NT2/D1 (cell line): Measurements from ENCODE around the gene HNMT.
A peak's percentile ranks its signal among the peaks of the same experiment; 100 is the strongest.
"Not testable (repeated sequence)": the region's sequence is repeated elsewhere in the genome, so short reads cannot be mapped to it uniquely, and the experiment has no call there.

Experiments used
- DNase-seq: peaks from one replicate; pipeline ENCODE4 v3.0.0-alpha.2; 2011; ENCODE audit warnings: low read depth, low spot score
- H3K27me3 ChIP-seq: 2 replicates; pipeline ENCODE4 v1.6.0; 2011; ENCODE audit warnings: mild to moderate bottlenecking; ENCODE audit not compliant: insufficient read length, insufficient read depth
- H3K36me3 ChIP-seq: 2 replicates; pipeline ENCODE4 v1.6.1; 2011; ENCODE audit warnings: mild to moderate bottlenecking, low read length, mixed read lengths; ENCODE audit not compliant: insufficient read depth, insufficient read length
- H3K4me1 ChIP-seq: 2 replicates; pipeline ENCODE4 v1.5.1; 2011; ENCODE audit not compliant: insufficient read depth, insufficient read length
- H3K4me3 ChIP-seq: 2 replicates; pipeline ENCODE4 v1.5.1; 2011; ENCODE audit warnings: low read depth; ENCODE audit not compliant: insufficient read length
- H3K9ac ChIP-seq: 2 replicates; pipeline ENCODE4 v1.6.0; 2011; ENCODE audit warnings: low read depth; ENCODE audit not compliant: insufficient read length
- H3K9me3 ChIP-seq: 2 replicates; pipeline ENCODE4 v1.5.1; 2011; ENCODE audit warnings: mild to moderate bottlenecking, low read length; ENCODE audit not compliant: insufficient read depth
- SUZ12 ChIP-seq: IDR thresholded peaks from 2 replicates; pipeline ENCODE4 v1.6.1; 2011; ENCODE audit not compliant: insufficient read length, insufficient read depth; ENCODE audit errors: extremely low read depth
- YY1 ChIP-seq: IDR thresholded peaks from 2 replicates; pipeline ENCODE4 v1.6.1; 2011; ENCODE audit not compliant: insufficient read length, insufficient read depth
- ZNF274 ChIP-seq: IDR thresholded peaks from 2 replicates; pipeline ENCODE4 v1.6.1; 2011; ENCODE audit warnings: mild to moderate bottlenecking, low read depth, low read length

Gene HNMT

DNA sequence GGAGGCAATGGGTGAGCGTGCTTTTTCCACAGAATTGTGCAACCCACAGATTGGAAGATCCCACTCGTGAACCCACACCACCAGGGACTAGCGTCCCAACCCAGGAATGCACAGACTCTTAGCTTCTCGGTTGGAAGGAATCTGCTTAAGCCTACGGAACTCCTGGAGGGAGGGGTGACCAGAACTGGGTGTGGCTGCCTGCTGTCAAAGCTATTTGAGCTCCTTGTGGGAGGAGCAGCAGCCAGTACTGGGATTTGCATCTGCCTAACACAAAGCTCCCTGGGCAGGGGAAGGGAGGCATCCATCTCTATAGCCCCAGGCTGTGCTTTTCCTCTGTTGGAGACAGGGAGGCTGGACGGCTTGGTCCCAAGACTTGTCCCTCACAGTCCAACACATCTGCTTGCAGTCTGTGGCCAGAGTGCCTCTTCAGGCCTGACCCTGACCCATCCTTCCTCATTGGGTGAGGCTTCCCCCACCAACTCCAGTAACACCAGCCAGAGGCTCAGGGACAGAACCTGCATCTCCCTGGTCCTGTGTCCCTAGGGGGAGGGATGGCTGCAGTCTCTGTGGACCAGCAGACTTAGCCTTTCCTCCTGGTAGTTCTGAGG is 27.9 kb downstream of the HNMT start:
- peaks cover 4% of the 10 kb centered on the region for H3K4me1 ChIP-seq
- H3K9me3 ChIP-seq: peaks cover 3% of the 10 kb centered on the region; the same call in 1 of the 2 replicates
- no peak overlapping the region for H3K9ac ChIP-seq
- DNase-seq: peak; percentile 57
- H3K36me3 ChIP-seq: no peaks in the 10 kb centered on the region
- no peaks in the 10 kb centered on the region for H3K27me3 ChIP-seq
- TF ChIP-seq YY1 (no peak), SUZ12 (no peak), ZNF274 (no peak)
- no peak overlapping the region for H3K4me3 ChIP-seq

DNA sequence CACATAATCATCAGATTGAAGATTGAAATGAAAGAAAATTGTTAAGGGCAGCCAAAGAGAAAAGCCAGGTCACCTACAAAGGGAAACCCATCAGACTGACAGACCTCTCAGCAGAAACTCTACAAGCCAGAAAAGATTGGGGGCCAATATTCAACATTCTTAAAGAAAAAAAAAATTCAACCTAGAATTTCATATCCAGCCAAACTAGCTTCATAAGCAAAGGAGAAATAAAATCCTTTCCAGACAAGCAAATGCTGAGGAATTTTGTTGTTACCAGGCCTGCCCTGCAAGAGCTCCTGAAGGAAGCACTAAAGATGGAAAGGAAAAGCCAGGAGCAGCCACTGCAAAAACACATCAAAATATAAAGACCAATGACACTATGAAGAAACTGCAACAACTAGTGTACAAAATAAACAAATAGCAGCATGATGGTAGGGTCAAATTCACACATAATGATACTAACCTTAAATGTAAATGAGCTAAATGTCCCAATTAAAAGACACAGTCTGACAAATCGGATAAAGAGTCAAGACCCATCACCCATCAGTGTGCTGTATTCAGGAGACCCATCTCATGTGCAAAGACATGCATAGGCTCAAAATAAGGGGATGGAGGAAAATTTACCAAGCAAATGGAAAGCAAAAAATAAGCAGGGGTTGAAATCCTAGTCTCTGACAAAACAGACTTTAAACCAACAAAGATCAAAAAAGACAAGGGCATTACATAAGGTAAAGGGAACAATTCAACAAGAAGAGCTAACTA is 29.6 kb downstream of the HNMT start:
- H3K36me3 ChIP-seq, H3K9me3 ChIP-seq, H3K4me3 ChIP-seq, DNase-seq, H3K9ac ChIP-seq, H3K4me1 ChIP-seq, H3K27me3 ChIP-seq: not testable (repeated sequence)

DNA sequence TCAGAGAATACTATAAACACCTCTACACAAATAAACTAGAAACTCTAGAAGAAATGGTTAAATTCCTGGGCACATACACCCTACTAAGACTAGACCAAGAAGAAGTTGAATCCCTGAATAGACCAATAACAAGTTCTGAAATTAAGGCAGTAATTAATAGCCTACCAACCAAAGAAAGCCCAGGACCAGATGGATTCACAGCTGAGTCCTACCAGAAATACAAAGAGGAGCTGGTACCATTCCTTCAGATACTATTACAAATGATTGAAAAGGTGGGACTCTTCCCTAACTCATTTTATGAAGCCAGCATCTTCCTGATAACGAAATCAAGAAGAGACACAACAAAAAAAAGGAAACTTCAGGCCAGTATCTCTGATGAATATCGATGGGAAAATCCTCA is 31.1 kb downstream of the HNMT start:
- DNase-seq, H3K36me3 ChIP-seq, H3K9me3 ChIP-seq, H3K4me1 ChIP-seq, H3K4me3 ChIP-seq, H3K9ac ChIP-seq, H3K27me3 ChIP-seq: not testable (repeated sequence)

DNA sequence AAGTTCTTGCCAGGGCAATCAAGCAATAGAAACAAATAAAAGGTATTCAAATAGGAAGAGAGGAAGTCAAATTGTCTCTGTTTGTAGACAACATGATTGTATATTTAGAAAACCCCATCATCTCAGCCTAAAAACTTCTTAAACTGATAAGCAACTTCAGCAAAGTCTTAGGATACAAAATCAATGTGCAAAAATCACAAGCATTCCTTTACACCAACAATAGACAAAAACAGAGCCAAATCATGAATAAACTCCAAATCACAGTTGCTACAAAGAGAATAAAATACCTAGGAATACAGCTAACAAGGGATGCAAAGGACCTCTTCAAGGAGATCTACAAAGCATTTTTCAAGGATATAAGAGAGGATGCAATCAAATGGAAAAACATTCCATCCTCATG is 31.9 kb downstream of the HNMT start:
- DNase-seq, H3K36me3 ChIP-seq, H3K9ac ChIP-seq, H3K27me3 ChIP-seq, H3K4me3 ChIP-seq, H3K9me3 ChIP-seq, H3K4me1 ChIP-seq: not testable (repeated sequence)

DNA sequence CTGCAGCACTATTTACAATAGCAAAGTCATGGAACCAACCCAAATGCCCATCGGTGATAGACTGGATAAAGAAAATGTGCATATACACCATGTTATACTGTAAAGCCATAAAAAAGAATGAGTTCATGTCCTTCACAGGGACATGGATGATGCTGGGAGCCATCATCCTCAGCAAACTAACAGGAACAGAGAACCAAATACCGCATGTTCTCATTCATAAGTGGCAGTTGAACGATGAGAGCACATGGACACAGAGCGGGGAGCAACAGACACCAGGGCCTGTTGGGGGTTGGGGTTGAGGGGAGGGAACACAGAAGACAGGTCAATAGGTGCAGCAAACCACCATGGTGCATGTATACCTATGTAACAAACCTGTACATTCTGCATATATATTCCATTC is 33.5 kb downstream of the HNMT start:
- Histone ChIP-seq H3K36me3 (no peaks in the 10 kb centered on the region), H3K27me3 (no peaks in the 10 kb centered on the region), H3K4me3 (no peak overlapping the region), H3K9me3 (no peaks in the 10 kb centered on the region; the same call in 1 of the 2 replicates), H3K9ac (no peak overlapping the region), H3K4me1 (no peaks in the 10 kb centered on the region)
- TF ChIP-seq YY1 (no peak), SUZ12 (no peak), ZNF274 (no peak)
- no peak for DNase-seq

DNA sequence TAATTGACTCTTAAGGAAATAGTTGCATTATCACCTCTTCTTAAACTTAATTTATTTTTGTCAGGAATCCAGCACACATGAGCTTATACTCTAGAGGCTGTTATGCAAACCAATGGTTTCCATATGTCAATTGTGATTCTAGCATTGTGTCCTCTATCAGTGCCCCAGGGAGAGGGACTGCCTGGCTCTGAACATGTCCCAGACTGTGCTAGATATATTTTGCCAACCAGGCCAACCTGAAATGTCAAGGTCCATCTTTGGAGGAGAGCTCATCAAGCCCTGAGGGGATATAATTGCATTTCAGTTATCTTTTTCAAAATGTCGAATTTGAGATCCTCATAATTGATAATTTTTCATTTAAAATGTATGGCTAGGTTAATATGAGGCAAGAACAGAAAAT is 34.2 kb downstream of the HNMT start:
- no peaks in the 10 kb centered on the region for H3K4me1 ChIP-seq
- no peak overlapping the region for H3K9ac ChIP-seq
- H3K4me3 ChIP-seq: no peak overlapping the region
- H3K27me3 ChIP-seq: no peaks in the 10 kb centered on the region
- no peaks in the 10 kb centered on the region; the same call in 1 of the 2 replicates for H3K9me3 ChIP-seq
- no peak for DNase-seq
- no peaks in the 10 kb centered on the region for H3K36me3 ChIP-seq
- no peak for TF ChIP-seq SUZ12
- no peak for TF ChIP-seq ZNF274
- TF ChIP-seq YY1: no peak

DNA sequence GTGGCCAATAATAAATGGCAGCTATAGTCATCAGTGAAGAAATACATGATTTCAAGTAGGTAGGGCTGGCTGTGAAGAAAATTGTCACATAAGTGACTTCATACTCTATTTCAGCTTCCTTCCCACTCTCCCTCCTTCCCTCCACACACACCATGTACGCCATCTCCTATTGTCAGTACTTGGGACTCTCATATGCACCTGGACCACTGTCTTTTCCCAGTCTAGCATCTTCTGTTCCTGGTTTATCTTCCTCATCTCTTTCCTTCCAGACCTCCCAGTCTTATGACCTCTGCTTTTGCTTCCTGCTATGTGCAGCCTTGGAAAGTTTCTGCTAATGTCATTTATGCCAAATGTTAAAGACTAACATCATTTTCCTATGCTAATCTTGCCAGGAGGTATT is 35.0 kb downstream of the HNMT start:
- TF ChIP-seq ZNF274: no peak
- TF ChIP-seq YY1: no peak
- no peak for TF ChIP-seq SUZ12
- no peak for DNase-seq
- Histone ChIP-seq H3K9ac (no peak overlapping the region), H3K4me3 (no peak overlapping the region), H3K27me3 (no peaks in the 10 kb centered on the region), H3K9me3 (no peaks in the 10 kb centered on the region), H3K4me1 (no peaks in the 10 kb centered on the region), H3K36me3 (no peaks in the 10 kb centered on the region)

DNA sequence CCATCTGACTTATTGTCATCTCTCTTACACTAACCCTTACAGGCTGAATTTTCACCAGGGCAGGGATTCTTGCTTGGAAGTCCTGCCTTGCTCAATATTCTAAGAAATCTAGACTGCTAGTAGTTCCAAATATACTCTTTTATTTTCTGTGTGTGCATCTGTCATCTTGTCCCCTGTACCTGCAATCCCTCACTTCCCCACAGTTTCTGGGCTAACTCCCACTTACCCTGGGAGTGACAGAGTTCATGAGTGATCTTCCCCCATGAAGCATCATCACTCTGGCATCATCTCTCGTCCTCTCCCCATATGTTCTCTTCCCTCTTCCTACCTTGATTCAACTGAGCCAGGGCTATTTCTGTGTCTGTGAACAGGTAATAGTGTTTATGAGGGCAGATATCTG is 35.7 kb downstream of the HNMT start:
- no peak overlapping the region for H3K4me3 ChIP-seq
- no peak for DNase-seq
- no peaks in the 10 kb centered on the region for H3K4me1 ChIP-seq
- H3K27me3 ChIP-seq: no peaks in the 10 kb centered on the region
- H3K9me3 ChIP-seq: no peaks in the 10 kb centered on the region
- H3K9ac ChIP-seq: no peak overlapping the region
- H3K36me3 ChIP-seq: no peaks in the 10 kb centered on the region
- TF ChIP-seq SUZ12 (no peak), ZNF274 (no peak), YY1 (no peak)
